H9 (cell line): Measurements from ENCODE around the gene HOXA1. TPM values are rescaled to one million over a fixed set of nuclear protein-coding genes. Genes with fewer than 3 reads are reported as not detected.

Source experiments
- DNase-seq: peaks from one replicate; pipeline ENCODE4 v3.0.0-alpha.2; 2017
- H2AFZ ChIP-seq: one replicate; pipeline ENCODE4 v1.6.1; 2013; ENCODE audit warnings: mild to moderate bottlenecking, low read length, control low read depth, moderate library complexity
- H2AK5ac ChIP-seq: 2 replicates; pipeline ENCODE4 v1.6.1; 2013; ENCODE audit warnings: low read length, control low read depth, mixed read lengths; ENCODE audit not compliant: insufficient read length
- H2BK120ac ChIP-seq: one replicate; pipeline ENCODE4 v1.6.1; 2013; ENCODE audit warnings: low read depth, mild to moderate bottlenecking, low read length, control low read depth, inconsistent platforms; ENCODE audit not compliant: poor library complexity, severe bottlenecking
- H2BK12ac ChIP-seq: 2 replicates; pipeline ENCODE4 v1.6.1; 2013; ENCODE audit warnings: low read length, control low read depth, mixed read lengths, low read depth; ENCODE audit not compliant: insufficient read length
- H2BK15ac ChIP-seq: 2 replicates; pipeline ENCODE4 v1.6.1; 2013; ENCODE audit warnings: low read depth, low read length, control low read depth
- H2BK20ac ChIP-seq: one replicate; pipeline ENCODE4 v1.6.1; 2013; ENCODE audit warnings: low read depth, mild to moderate bottlenecking, low read length, control low read depth, inconsistent platforms; ENCODE audit not compliant: poor library complexity, severe bottlenecking
- H2BK5ac ChIP-seq: 2 replicates; pipeline ENCODE4 v1.6.1; 2013; ENCODE audit warnings: low read length, control low read depth, mixed read lengths; ENCODE audit not compliant: insufficient read length
- H3K14ac ChIP-seq: 2 replicates; pipeline ENCODE4 v1.6.1; 2013; ENCODE audit warnings: low read length, control low read depth; ENCODE audit not compliant: insufficient read depth
- H3K18ac ChIP-seq: 2 replicates; pipeline ENCODE4 v1.6.1; 2013; ENCODE audit warnings: low read depth, mild to moderate bottlenecking, mixed read lengths, low read length, control low read depth; ENCODE audit not compliant: insufficient read length
- H3K23ac ChIP-seq: 2 replicates; pipeline ENCODE4 v1.6.1; 2013; ENCODE audit warnings: low read length, control low read depth, mixed read lengths, low read depth; ENCODE audit not compliant: insufficient read length
- H3K23me2 ChIP-seq: 2 replicates; pipeline ENCODE4 v1.6.1; 2013; ENCODE audit warnings: low read depth, mild to moderate bottlenecking, mixed read lengths, low read length, control low read depth; ENCODE audit not compliant: insufficient read length, poor library complexity, severe bottlenecking
- H3K27ac ChIP-seq: 2 replicates; pipeline ENCODE4 v1.5.1; 2013; ENCODE audit warnings: low read length, control low read depth, mixed read lengths, low read depth; ENCODE audit not compliant: insufficient read length
- H3K27me3 ChIP-seq: 2 replicates; pipeline ENCODE4 v1.6.1; 2013; ENCODE audit warnings: low read length, control low read depth, inconsistent platforms; ENCODE audit not compliant: insufficient read depth
- H3K4ac ChIP-seq: 2 replicates; pipeline ENCODE4 v1.6.1; 2013; ENCODE audit warnings: low read depth, mild to moderate bottlenecking, control low read depth, inconsistent platforms, low read length, moderate library complexity
- H3K4me1 ChIP-seq: 2 replicates; pipeline ENCODE4 v1.6.1; 2013; ENCODE audit warnings: low read length, control low read depth, inconsistent platforms; ENCODE audit not compliant: insufficient read depth
- H3K4me2 ChIP-seq: 2 replicates; pipeline ENCODE4 v1.6.1; 2013; ENCODE audit warnings: low read length, control low read depth, mixed read lengths; ENCODE audit not compliant: insufficient read length, insufficient read depth
- H3K56ac ChIP-seq: 2 replicates; pipeline ENCODE4 v1.6.1; 2013; ENCODE audit warnings: low read depth, mild to moderate bottlenecking, mixed read lengths, low read length, control low read depth; ENCODE audit not compliant: insufficient read length
- H3K79me1 ChIP-seq: 2 replicates; pipeline ENCODE4 v1.6.1; 2013; ENCODE audit warnings: low read depth, mild to moderate bottlenecking, moderate library complexity, low read length, control low read depth, inconsistent platforms; ENCODE audit not compliant: insufficient read depth, poor library complexity, severe bottlenecking
- H3K79me2 ChIP-seq: 2 replicates; pipeline ENCODE4 v1.6.1; 2013; ENCODE audit warnings: low read length, control low read depth, inconsistent platforms; ENCODE audit not compliant: insufficient read depth
- H3K9ac ChIP-seq: 2 replicates; pipeline ENCODE4 v1.6.1; 2013; ENCODE audit warnings: low read length, control low read depth, mixed read lengths; ENCODE audit not compliant: insufficient read length; ENCODE audit errors: extremely low read depth
- H3K9me3 ChIP-seq: one replicate; pipeline ENCODE4 v1.6.1; 2013; ENCODE audit warnings: low read depth, low read length, inconsistent platforms; ENCODE audit not compliant: control insufficient read depth
- H3T11ph ChIP-seq: one replicate; pipeline ENCODE4 v1.6.1; 2013; ENCODE audit warnings: mild to moderate bottlenecking, low read length, control low read depth, inconsistent platforms
- H4K20me1 ChIP-seq: one replicate; pipeline ENCODE4 v1.6.1; 2013; ENCODE audit not compliant: control insufficient read depth, insufficient read length, insufficient read depth
- H4K5ac ChIP-seq: 2 replicates; pipeline ENCODE4 v1.6.1; 2013; ENCODE audit warnings: low read depth, mild to moderate bottlenecking, mixed read lengths, low read length, control low read depth; ENCODE audit not compliant: insufficient read length
- H4K8ac ChIP-seq: replicated peaks from 2 replicates; pipeline ENCODE4 v1.6.1; 2013; ENCODE audit warnings: low read length, control low read depth, mixed read lengths, low read depth; ENCODE audit not compliant: insufficient read length
- H4K91ac ChIP-seq: 2 replicates; pipeline ENCODE4 v1.6.1; 2013; ENCODE audit warnings: low read depth, mild to moderate bottlenecking, moderate library complexity, mixed read lengths, low read length, control low read depth; ENCODE audit not compliant: insufficient read length
- H3K27ac Mint-ChIP-seq, 3 experiments: 2 replicates in 2 of 3; 3 replicates in 1 of 3; pipeline ENCODE4 v1.8.0; 2020 to 2021; ENCODE audit warnings: mixed read lengths in 3 of 3, mild to moderate bottlenecking in 1 of 3, moderate library complexity in 1 of 3
- H3K27me3 Mint-ChIP-seq: 2 replicates; pipeline ENCODE4 v1.8.0; 2021; ENCODE audit warnings: low read depth, mild to moderate bottlenecking, moderate library complexity, mixed read lengths
- H3K36me3 Mint-ChIP-seq, 3 experiments: 2 replicates in 2 of 3; 3 replicates in 1 of 3; pipeline ENCODE4 v1.8.0; 2020 to 2021; ENCODE audit warnings: low read depth in 3 of 3, mixed read lengths in 3 of 3; ENCODE audit not compliant: insufficient read depth in 1 of 3
- H3K4me1 Mint-ChIP-seq, 2 experiments: 2 replicates each; pipeline ENCODE4 v1.8.0; 2020; ENCODE audit warnings: mixed read lengths in 2 of 2
- H3K4me3 Mint-ChIP-seq, 2 experiments: 2 replicates in 1 of 2; 3 replicates in 1 of 2; pipeline ENCODE4 v1.8.0; 2020 to 2021; ENCODE audit warnings: mild to moderate bottlenecking in 2 of 2, mixed read lengths in 2 of 2, moderate library complexity in 1 of 2
- H3K9me3 Mint-ChIP-seq, 2 experiments: 2 replicates in 1 of 2; 3 replicates in 1 of 2; pipeline ENCODE4 v1.8.0; 2020; ENCODE audit warnings: mild to moderate bottlenecking in 2 of 2, mixed read lengths in 2 of 2, moderate library complexity in 1 of 2
- WGBS: extraction: QIAGEN DNeasy Blood & Tissue Kit; methylation state at CpG from one replicate; pipeline ENCODE4 v1.1.7; 2013; ENCODE audit warnings: missing lambda C conversion rate, low lambda C conversion rate, mixed read lengths; ENCODE audit not compliant: insufficient read length; ENCODE audit errors: extremely low coverage; 5-methylcytosine and 5-hydroxymethylcytosine counted together
- total RNA-seq: library from RNA; stranded (reverse); gene quantifications from 2 replicates; pipeline ENCODE4 v1.2.1, GENCODE V29; 2021
- TF ChIP-seq, protein P1 (sequence below): fragments of 200-600 bp; sonication (generic); conservative IDR thresholded peaks from 3 replicates; pipeline ENCODE4 v1.8.0; 2021; ENCODE audit warnings: antibody characterized with exemption, mild to moderate bottlenecking

HOXA1 gene
- total RNA-seq, 1 experiment from 2014 or later: not detected

DNA sequence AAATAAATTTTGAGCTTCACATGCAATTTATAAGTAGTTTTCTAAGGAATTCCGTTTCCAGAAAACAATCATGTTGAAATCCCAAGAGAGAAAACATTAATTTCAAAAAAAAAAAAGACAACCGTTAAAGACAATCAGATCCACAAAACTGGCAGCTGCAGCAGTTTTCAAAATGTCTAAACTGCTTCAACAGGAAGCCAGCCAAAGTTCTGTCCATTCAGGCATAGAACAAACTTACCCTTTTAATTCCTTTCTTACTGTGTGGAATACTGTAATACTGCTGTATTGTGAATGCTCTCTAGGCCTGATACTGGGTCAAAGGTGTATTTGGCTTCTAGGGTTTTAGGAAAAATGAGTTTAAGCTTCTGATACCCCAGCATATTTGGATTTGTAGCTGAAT lies 31.6 kb downstream of the HOXA1 start:
- H3K9me3 Mint-ChIP-seq: no peaks in the 10 kb centered on the region
- H3K27me3 Mint-ChIP-seq: peaks cover 15% of the 10 kb centered on the region
- TF ChIP-seq, protein P1, sequence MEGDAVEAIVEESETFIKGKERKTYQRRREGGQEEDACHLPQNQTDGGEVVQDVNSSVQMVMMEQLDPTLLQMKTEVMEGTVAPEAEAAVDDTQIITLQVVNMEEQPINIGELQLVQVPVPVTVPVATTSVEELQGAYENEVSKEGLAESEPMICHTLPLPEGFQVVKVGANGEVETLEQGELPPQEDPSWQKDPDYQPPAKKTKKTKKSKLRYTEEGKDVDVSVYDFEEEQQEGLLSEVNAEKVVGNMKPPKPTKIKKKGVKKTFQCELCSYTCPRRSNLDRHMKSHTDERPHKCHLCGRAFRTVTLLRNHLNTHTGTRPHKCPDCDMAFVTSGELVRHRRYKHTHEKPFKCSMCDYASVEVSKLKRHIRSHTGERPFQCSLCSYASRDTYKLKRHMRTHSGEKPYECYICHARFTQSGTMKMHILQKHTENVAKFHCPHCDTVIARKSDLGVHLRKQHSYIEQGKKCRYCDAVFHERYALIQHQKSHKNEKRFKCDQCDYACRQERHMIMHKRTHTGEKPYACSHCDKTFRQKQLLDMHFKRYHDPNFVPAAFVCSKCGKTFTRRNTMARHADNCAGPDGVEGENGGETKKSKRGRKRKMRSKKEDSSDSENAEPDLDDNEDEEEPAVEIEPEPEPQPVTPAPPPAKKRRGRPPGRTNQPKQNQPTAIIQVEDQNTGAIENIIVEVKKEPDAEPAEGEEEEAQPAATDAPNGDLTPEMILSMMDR: no peak
- no peaks in the 10 kb centered on the region for H3K79me1 ChIP-seq
- no peaks in the 10 kb centered on the region for H3K23me2 ChIP-seq
- H4K20me1 ChIP-seq: no peaks in the 10 kb centered on the region
- H2AK5ac ChIP-seq: no peak overlapping the region
- H3K79me2 ChIP-seq: no peaks in the 10 kb centered on the region
- no peak overlapping the region for H3K4ac ChIP-seq
- no peak overlapping the region for H3K27ac ChIP-seq
- H3K27me3 ChIP-seq: no peaks in the 10 kb centered on the region
- H3K18ac ChIP-seq: no peak overlapping the region
- H3K4me3 Mint-ChIP-seq: no peak overlapping the region
- H3K9me3 ChIP-seq: no peaks in the 10 kb centered on the region
- no peak overlapping the region for H4K8ac ChIP-seq
- H3K4me1 ChIP-seq: no peaks in the 10 kb centered on the region
- H2BK15ac ChIP-seq: no peak overlapping the region
- H3K9ac ChIP-seq: no peak overlapping the region
- no CpG with 5 or more reads among the region's 2 CpGs for WGBS
- H2BK120ac ChIP-seq: no peak overlapping the region
- no peaks in the 10 kb centered on the region for H3K4me1 Mint-ChIP-seq
- no peak overlapping the region for H2AFZ ChIP-seq
- H3K14ac ChIP-seq: no peak overlapping the region
- H2BK12ac ChIP-seq: no peak overlapping the region
- no peaks in the 10 kb centered on the region for H3K36me3 Mint-ChIP-seq
- no peak overlapping the region for H2BK5ac ChIP-seq
- no peak overlapping the region for H3K56ac ChIP-seq
- H3K23ac ChIP-seq: no peak overlapping the region
- DNase-seq: no peak
- no peak overlapping the region for H3K4me2 ChIP-seq
- no peak overlapping the region for H3K27ac Mint-ChIP-seq
- H4K5ac ChIP-seq: no peak overlapping the region
- H3T11ph ChIP-seq: no peak overlapping the region
- no peak overlapping the region for H4K91ac ChIP-seq
- no peak overlapping the region for H2BK20ac ChIP-seq
